GM10248 (cell line): ENCODE measurements around the gene PAPOLG.

ENCODE experiments used
- CTCF ChIA-PET: fragments of 300-600 bp; sonication (Branson Sonifier 250); formaldehyde crosslinking; extraction: SDS; loops from one replicate; lab custom pipeline; 2021; ENCODE audit warnings: antibody characterized with exemption; lab: Yijun Ruan, JAX
- POLR2A ChIA-PET: fragments of 350-650 bp; sonication (Branson Sonifier 250); formaldehyde crosslinking; extraction: SDS; loops from one replicate; lab custom pipeline; 2020; ENCODE audit warnings: antibody characterized with exemption; lab: Yijun Ruan, JAX
- DNase-seq: peaks from one replicate; pipeline ENCODE4 v3.0.0; 2012; ENCODE audit errors: extremely low spot score
- TF ChIP-seq, protein P1 (sequence below): IDR thresholded peaks from 2 replicates; pipeline ENCODE4 v1.5.1; 2012; ENCODE audit warnings: mild to moderate bottlenecking, low read depth; ENCODE audit errors: extremely low read depth, missing control alignments, control extremely low read depth

The PAPOLG gene

DNA sequence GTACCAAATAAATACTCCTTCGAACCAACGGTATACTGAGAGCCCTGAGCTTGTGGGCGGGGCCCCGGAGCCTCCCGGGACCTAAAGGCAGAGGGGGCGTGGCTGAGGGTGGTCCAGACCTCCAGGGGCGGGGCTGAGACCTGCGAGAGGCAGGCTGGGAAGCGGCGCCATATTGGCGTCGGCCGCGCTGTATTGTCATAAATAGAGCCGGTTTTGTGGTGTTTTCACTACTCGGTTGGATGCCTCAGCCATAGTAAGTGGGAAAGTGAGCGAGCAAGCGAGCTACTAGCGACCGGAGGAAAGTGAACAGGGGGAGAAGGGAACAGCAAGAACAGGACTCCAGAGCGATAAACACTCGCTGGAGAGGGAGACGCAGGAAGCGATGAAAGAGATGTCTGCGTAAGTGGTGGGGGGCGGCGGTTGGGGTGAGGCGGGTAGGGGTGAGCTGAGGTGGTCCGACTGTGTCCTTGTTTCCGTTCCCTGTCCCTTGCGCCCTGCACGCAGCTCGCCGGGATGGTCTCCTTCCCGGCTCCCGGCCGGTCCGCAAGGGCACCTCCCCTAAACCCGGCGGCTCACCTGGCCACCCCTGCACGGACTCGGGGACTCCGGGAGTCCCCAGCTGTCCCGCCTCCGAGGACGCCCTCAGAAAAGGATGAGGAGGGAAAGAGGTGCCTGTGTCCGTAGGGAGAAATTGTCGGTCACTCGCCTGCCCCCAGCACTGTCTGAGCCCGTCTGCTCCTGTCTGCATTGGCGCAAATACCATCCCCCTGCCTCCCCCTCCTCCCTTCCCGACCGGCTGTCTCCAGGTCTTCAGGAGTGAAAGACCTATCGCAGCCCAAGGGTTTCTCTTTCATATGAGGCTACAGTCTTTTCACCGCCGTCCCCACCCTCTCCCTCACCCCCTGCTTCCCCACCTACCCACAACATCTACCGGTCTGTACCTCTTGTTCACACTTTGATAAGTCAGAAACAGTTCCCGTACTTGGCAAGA is at the start of gene PAPOLG:
TSS of gene PAPOLG (plus strand) at position 172 of the 991 bp plus-strand sequence. CDS start at position 383, 211 bp downstream.
- DNase-seq = peak; percentile 98
- TF ChIP-seq, protein P1, sequence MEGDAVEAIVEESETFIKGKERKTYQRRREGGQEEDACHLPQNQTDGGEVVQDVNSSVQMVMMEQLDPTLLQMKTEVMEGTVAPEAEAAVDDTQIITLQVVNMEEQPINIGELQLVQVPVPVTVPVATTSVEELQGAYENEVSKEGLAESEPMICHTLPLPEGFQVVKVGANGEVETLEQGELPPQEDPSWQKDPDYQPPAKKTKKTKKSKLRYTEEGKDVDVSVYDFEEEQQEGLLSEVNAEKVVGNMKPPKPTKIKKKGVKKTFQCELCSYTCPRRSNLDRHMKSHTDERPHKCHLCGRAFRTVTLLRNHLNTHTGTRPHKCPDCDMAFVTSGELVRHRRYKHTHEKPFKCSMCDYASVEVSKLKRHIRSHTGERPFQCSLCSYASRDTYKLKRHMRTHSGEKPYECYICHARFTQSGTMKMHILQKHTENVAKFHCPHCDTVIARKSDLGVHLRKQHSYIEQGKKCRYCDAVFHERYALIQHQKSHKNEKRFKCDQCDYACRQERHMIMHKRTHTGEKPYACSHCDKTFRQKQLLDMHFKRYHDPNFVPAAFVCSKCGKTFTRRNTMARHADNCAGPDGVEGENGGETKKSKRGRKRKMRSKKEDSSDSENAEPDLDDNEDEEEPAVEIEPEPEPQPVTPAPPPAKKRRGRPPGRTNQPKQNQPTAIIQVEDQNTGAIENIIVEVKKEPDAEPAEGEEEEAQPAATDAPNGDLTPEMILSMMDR = no peak
- ChIA-PET POLR2A (interaction anchor here (0.5 to 1.3 kb wide), 8 partner anchors 18 to 1160 kb away, joined by 3 to 8 read pairs (median 3); partner anchors contain the start of gene XPO1), CTCF (interaction anchor here (0.8 to 3.7 kb wide), 5 partner anchors 9 to 244 kb away, joined by 3 to 15 read pairs (median 3); no protein-coding TSS in a partner anchor)

DNA sequence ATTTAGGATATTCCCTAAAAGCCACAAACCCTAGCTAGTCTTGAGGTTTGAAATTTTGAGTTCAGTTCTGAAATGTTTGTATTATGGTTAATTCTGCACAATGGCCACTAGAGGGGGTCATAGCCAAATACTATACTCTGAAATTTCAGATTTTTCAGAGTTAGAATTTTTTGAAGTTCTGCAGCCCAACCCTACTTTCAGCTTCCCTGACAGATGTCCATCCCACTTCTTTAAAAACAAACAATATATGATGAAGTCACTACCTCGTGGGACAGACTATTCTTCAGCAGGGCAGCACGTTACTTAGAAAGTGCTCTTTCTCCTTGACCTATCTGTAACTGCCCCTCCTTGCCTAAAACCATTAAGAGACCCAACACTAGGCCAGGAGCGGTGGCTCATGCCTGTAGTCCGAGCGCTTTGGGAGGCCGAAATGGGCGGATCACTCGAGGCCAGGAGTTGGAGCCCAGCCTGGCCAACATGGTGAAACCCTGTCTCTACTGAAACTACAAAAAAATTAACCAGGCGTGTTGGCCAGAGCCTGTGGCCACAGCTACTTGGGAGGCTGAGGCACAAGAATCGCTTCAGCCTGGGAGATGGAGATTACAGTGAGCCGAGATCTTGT is 48.2 kb upstream of the PAPOLG start:
- TF ChIP-seq, protein P1 = peak; percentile 54
- ChIA-PET POLR2A (no interaction called here), CTCF (interaction anchor here (0.7 to 8.6 kb wide), 27 partner anchors 10 to 427 kb away, joined by 3 to 132 read pairs (median 4); partner anchors contain the start of gene PEX13)
- peak; percentile 66 for DNase-seq

DNA sequence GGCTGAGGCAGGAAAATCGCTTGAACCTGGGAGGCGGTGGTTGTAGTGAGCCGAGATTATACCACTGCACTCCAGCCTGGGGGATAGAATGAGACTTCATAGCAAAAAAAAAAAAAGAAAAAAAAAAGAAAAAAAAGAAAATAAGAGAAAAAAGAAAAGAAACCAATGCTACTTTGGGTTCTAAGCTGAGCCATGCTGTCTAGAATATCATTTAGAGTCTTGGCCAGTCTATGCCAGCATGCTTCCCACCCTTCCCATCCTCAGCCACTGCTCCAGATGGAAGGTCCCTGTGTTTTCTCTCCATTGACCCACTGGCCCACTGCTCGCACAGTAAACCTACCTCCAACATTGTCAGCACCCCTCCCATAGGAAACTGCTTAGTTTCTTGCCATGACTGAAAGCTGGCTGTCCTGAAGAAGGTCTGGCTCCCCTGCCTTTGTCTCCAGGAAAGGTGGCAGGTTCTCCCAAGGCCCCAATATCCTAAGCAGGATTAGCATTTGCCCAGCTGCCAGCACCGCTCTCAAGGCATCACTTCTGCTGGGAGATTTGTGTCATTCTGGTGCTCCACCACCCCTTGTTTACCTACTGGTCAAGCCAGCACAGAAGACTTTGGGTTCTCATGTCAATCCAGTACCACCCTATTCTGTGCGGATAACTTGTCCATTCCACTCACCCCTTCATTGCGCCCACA is 47.3 kb upstream of the PAPOLG start:
- CTCF ChIA-PET = interaction anchor here (1.5 to 8.6 kb wide), 10 partner anchors 9 to 297 kb away, joined by 3 to 132 read pairs (median 8); no protein-coding TSS in a partner anchor
- POLR2A ChIA-PET = no interaction called here
- TF ChIP-seq, protein P1 = no peak
- DNase-seq = no peak

DNA sequence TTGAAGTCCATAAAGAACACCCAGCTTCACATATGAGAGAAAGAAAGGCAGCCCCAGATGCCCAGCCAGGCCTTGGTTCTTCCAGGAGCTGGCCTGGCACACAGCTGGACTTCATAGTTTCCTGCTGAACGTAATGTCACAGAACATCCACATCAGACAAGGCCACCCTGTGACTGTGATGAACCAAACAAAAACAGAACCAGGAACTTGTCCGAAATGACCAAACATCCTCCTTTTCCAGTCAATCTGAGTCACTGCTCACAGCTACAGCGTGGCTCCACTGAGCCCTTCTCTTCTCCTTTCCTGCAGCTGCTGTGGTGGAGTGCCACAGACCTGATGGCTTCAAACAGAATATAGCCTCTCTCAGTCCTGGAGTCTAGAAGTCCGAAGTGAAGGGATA is 45.4 kb upstream of the PAPOLG start:
- ChIA-PET POLR2A (no interaction called here), CTCF (interaction anchor here (1.2 to 8.6 kb wide), 7 partner anchors 7 to 286 kb away, joined by 3 to 132 read pairs (median 4); no protein-coding TSS in a partner anchor)
- DNase-seq = no peak
- TF ChIP-seq, protein P1 = no peak

DNA sequence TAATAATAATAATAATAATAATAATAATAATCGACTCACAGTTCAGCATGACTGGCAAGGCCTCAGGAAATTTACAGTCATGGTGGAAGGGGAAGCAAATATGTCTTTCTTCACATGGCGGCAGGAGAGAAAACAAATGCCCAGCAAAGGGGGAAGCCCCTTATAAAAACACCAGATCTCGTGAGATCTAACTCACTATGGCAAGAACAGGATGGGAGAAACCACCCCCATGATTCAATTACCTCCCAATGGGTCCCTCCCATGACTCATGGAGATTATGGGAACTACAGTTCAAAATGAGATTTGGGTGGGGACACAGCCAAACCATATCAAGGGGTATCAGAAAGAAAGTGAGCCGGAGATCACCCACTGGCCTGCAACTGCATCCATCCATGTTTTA is 40.5 kb upstream of the PAPOLG start:
- ChIA-PET CTCF (no interaction called here), POLR2A (no interaction called here)
- TF ChIP-seq, protein P1 = no peak
- DNase-seq = no peak
